Panc1 (cell line): ENCODE measurements around the gene TJP2. TPM values are rescaled to one million over a fixed set of nuclear protein-coding genes. Genes with fewer than 3 reads are reported as not detected.

ENCODE experiments used
- ATAC-seq: fragments of 200-7000 bp; cut with Tn5 transposase; 2 replicates; pipeline ENCODE4 v1.9.1; 2020; ENCODE audit warnings: mild to moderate bottlenecking, moderate library complexity
- Bru-seq: library from RNA; stranded (reverse); fragments of 400-500 nt; gene quantifications from one replicate; lab custom pipeline; 2021; lab: Mats Ljungman, UMichigan
- BruChase-seq, 2 experiments: library from RNA; stranded (reverse); fragments of 400-500 nt; gene quantifications; one replicate each; lab custom pipeline; 2021; lab: Mats Ljungman, UMichigan
- BruUV-seq: library from RNA; stranded (reverse); fragments of 400-500 nt; replicated peaks from 2 replicates; lab custom pipeline; 2021; lab: Mats Ljungman, UMichigan
- CTCF ChIA-PET: fragments of 300-600 bp; sonication (Branson Sonifier 250); formaldehyde crosslinking; loops from one replicate; lab custom pipeline; 2022; ENCODE audit warnings: antibody characterized with exemption; lab: Charles Lee
- POLR2A ChIA-PET: fragments of 300-600 bp; sonication (Branson Sonifier 250); formaldehyde crosslinking; loops from one replicate; lab custom pipeline; 2022; ENCODE audit warnings: antibody characterized with exemption; lab: Charles Lee
- DNase-seq: peaks from one replicate; pipeline ENCODE4 v3.0.0-alpha.2; 2010; ENCODE audit warnings: low read depth, low spot score
- H3K27ac ChIP-seq: 2 replicates; pipeline ENCODE4 v1.5.1; 2011; ENCODE audit warnings: mild to moderate bottlenecking, low read length, inconsistent platforms
- H3K27me3 ChIP-seq: fragments of 200-500 bp; sonication (Bioruptor generic); 2 replicates; pipeline ENCODE4 v1.6.0; 2014; ENCODE audit warnings: low read length, inconsistent platforms; ENCODE audit not compliant: control insufficient read depth, insufficient read depth
- H3K36me3 ChIP-seq: fragments of 200-500 bp; sonication (Bioruptor generic); 2 replicates; pipeline ENCODE4 v1.5.1; 2014; ENCODE audit warnings: inconsistent platforms, mild to moderate bottlenecking, low read length, moderate library complexity; ENCODE audit not compliant: control insufficient read depth, insufficient read depth
- H3K4me1 ChIP-seq: 2 replicates; pipeline ENCODE4 v1.5.1; 2011; ENCODE audit warnings: inconsistent platforms, mild to moderate bottlenecking, low read length, moderate library complexity; ENCODE audit not compliant: control insufficient read depth, insufficient read depth
- H3K4me3 ChIP-seq, 2 experiments: 2 replicates each; pipeline ENCODE4 v1.5.1; 2011 to 2012; ENCODE audit warnings: low read depth in 2 of 2, low read length in 2 of 2, mild to moderate bottlenecking in 2 of 2, inconsistent platforms in 1 of 2, moderate library complexity in 1 of 2
- H3K9me3 ChIP-seq: fragments of 200-500 bp; sonication (Bioruptor generic); 2 replicates; pipeline ENCODE4 v1.5.1; 2014; ENCODE audit warnings: low read depth, mild to moderate bottlenecking, inconsistent platforms, low read length, moderate library complexity; ENCODE audit not compliant: control insufficient read depth, insufficient read depth
- CTCF ChIP-seq: fragments of 450-650 bp; IDR thresholded peaks from 2 replicates; pipeline ENCODE4 v1.5.1; 2017; ENCODE audit warnings: mild to moderate bottlenecking
- POLR2AphosphoS5 ChIP-seq: IDR thresholded peaks from 2 replicates; pipeline ENCODE4 v1.6.1; 2012; ENCODE audit warnings: mild to moderate bottlenecking, low read depth, low read length, moderate library complexity
- REST ChIP-seq, 2 experiments: IDR thresholded peaks; 2 replicates each; pipeline ENCODE4 v1.6.1; 2011 to 2012; ENCODE audit warnings: low read depth in 2 of 2, control low read depth in 1 of 2, low read length in 1 of 2, mild to moderate bottlenecking in 1 of 2, moderate library complexity in 1 of 2; ENCODE audit not compliant: insufficient read depth in 1 of 2
- SIN3A ChIP-seq: IDR thresholded peaks from 2 replicates; pipeline ENCODE4 v1.6.1; 2012; ENCODE audit warnings: low read depth, mild to moderate bottlenecking, low read length, moderate library complexity, borderline replicate concordance; ENCODE audit not compliant: insufficient read depth
- TCF7L2 ChIP-seq: IDR thresholded peaks from 2 replicates; pipeline ENCODE4 v1.6.1; 2011; ENCODE audit warnings: mild to moderate bottlenecking, low read depth, low read length, inconsistent platforms
- in situ Hi-C: cut with HindIII; loops from 2 replicates; pipeline ENCODE4 v1.10.0; 2016; ENCODE audit warnings: low sequenced_read_pairs, low pct_unique_long_range_greater_than_20kb
- intact Hi-C: fragments of 100-400 bp; cut with micrococcal nuclease; formaldehyde crosslinking; loops from one replicate; pipeline ENCODE4 v1.10.0; 2022; ENCODE audit not compliant: unreplicated experiment
- long read RNA-seq: library from polyadenylated mRNA; unstranded; transcript quantifications from one replicate; pipeline ENCODE4 v2.0.0, GENCODE V29; 2021; ENCODE audit not compliant: unreplicated experiment
- polyA plus RNA-seq: library from polyadenylated mRNA; unstranded; fragments of >200 nt; gene quantifications from one replicate; pipeline ENCODE4 v1.2.1, GENCODE V29; 2012; ENCODE audit warnings: missing spikeins; ENCODE audit not compliant: insufficient read length
- total RNA-seq: library from RNA; stranded (reverse); gene quantifications from one replicate; pipeline ENCODE4 v1.2.1, GENCODE V29; 2021; ENCODE audit not compliant: unreplicated experiment

Gene TJP2
- 40.2 TPM for total RNA-seq
- 19.7 TPM for polyA plus RNA-seq
- percentile 46 among the genes with signal in this experiment for Bru-seq, nascent RNA
- percentile 39 among the genes with signal in this experiment for BruChase-seq, experiment 1, labeled RNA remaining after a 2-hour chase
- BruChase-seq, experiment 2, labeled RNA remaining after a 6-hour chase = percentile 42 among the genes with signal in this experiment
- long read RNA-seq, full-length matches to known transcripts = 45 of 79 reads
- long read RNA-seq, partial matches to known transcripts = 25 of 79 reads
- long read RNA-seq, other reads (novel, unspliced or antisense) = 9 of 79 reads

GRCh38 chr9:69173891-69174615 lies at the start of gene TJP2:
TJP2 (plus strand) TSS chr9:69174277; CDS start chr9:69174373, 96 bp downstream.
- peaks cover 43% of the 10 kb centered on the region for H3K4me1 ChIP-seq
- H3K27me3 ChIP-seq = no peaks in the 10 kb centered on the region
- BruUV-seq = no TSS peak
- in situ Hi-C loops = no loop called here
- H3K27ac ChIP-seq = peak within 1 kb of the TSS; percentile 83
- no peaks in the 10 kb centered on the region for H3K36me3 ChIP-seq
- ATAC-seq = peak; percentile 90
- no peaks in the 10 kb centered on the region for H3K9me3 ChIP-seq
- H3K4me3 ChIP-seq = peak within 1 kb of the TSS; percentile 78 to 81
- intact Hi-C loops = loop anchor here (10.0 kb wide), 3 partner anchors 51 to 119 kb away; no protein-coding TSS in a partner anchor
- ChIA-PET POLR2A (interaction anchor here (0.5 kb wide), 1 partner anchor 18 kb away, joined by 9 read pairs; no protein-coding TSS in a partner anchor), CTCF (interaction anchor here (0.5 kb wide), 1 partner anchor 27 kb away, joined by 3 read pairs; no protein-coding TSS in a partner anchor)
- no peak for TF ChIP-seq CTCF
- TF ChIP-seq TCF7L2 = no peak
- TF ChIP-seq SIN3A = no peak
- 0 out of 2 replicates have a peak, but pooled peaks have one; percentile 7 for TF ChIP-seq POLR2AphosphoS5
- no peak for TF ChIP-seq REST (IDR thresholded peaks at IDR 0.05; ENCODE audit: insufficient read depth in 1 of 2, low read depth in 2 of 2, low read length in 1 of 2)
- DNase-seq = no peak

GRCh38 chr9:69130456-69131441 lies 43.3 kb upstream of the TJP2 start:
- intact Hi-C loops = no loop called here
- CTCF ChIA-PET = no interaction called here

More at GRCh38 chr9:69130456-69131441, 43.3 kb upstream of the TJP2 start:
- no peak for ATAC-seq
- in situ Hi-C loops = no loop called here
- TF ChIP-seq CTCF (no peak), POLR2AphosphoS5 (no peak), REST (IDR thresholded peaks at IDR 0.05; ENCODE audit: insufficient read depth in 1 of 2, low read depth in 2 of 2, low read length in 1 of 2) (no peak), SIN3A (no peak), TCF7L2 (no peak)
- no peak for DNase-seq
- Histone ChIP-seq H3K36me3 (no peaks in the 10 kb centered on the region), H3K4me3 (no peak overlapping the region), H3K27ac (no peak overlapping the region), H3K27me3 (no peaks in the 10 kb centered on the region), H3K9me3 (no peaks in the 10 kb centered on the region), H3K4me1 (0 out of 2 replicates have a peak, but pooled peaks cover 4% of the 10 kb centered on the region)
- POLR2A ChIA-PET = interaction anchor here (0.7 kb wide), 1 partner anchor 21 kb away, joined by 9 read pairs; no protein-coding TSS in a partner anchor
- BruUV-seq = no TSS peak
